HG03097 (cell line): Measurements from ENCODE around the gene MXRA8.
A peak's percentile ranks its signal among the peaks of the same experiment; 100 is the strongest.

Source experiments
- ATAC-seq: cut with Tn5 transposase; IDR thresholded peaks from one replicate; pipeline ENCODE4 v1.9.1; 2021; ENCODE audit not compliant: unreplicated experiment, low FRiP score

MXRA8 gene

DNA sequence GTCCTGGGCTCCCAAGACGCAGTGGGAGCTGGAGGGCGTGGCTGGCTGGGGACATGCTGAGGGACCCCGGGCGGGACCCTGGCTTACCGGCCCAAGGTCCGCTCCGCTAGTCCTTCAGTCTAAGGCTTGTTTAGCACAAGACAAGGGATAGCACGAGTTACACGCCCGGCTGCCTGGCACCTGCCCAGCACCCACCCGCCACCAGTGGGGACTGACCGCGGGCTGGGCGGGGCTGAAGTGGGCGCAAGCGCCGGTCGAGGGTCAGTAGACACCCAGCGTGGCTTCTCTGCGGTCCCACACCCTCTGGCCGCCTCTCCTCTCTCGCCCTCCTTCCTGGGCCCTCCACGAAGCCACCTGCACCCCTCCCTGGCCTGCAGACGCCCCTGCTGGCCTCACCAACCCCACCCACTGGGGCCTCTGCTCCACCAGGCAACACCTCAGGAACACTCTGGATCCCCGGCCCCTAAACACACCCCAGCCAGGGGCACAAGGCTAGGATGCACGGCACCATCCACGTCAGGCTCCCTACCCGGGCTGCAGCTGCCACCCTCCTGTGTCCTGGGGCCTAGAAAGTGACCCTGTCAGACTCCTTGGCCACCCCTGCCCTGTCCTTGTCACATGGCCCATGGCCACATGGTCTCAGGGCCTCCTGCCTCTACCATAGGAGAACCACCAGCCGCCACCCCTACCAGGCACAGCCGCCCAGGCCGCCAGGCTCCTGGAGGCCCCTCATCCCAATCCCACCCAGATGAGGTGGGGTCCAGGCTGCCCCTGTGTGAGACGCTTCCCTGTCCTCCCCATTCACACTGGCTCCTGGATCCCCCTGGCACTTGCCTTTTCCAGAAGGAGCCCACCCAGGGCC, 21.2 kb downstream of the MXRA8 start:
- no peak for ATAC-seq

DNA sequence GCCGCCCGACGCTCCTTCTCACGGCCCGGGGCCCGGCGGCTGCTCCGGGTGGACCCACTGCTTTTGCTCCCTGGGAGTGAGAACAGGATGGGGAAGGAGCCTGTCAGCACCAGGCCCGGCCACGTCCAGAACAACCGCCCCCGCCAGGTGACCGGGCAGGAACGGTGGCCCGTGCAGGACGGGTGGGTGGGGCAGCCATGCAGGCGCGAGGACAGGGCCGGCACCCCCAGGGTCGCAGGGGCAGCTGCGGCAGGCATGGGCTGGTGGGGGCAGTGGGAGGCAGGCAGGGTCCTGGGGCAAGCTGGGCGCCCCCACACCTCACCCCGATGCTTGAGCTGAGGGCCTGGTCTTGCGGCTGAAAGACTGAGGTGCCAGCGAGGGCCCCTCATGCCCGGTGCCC, 21.9 kb downstream of the MXRA8 start:
- ATAC-seq = no peak

DNA sequence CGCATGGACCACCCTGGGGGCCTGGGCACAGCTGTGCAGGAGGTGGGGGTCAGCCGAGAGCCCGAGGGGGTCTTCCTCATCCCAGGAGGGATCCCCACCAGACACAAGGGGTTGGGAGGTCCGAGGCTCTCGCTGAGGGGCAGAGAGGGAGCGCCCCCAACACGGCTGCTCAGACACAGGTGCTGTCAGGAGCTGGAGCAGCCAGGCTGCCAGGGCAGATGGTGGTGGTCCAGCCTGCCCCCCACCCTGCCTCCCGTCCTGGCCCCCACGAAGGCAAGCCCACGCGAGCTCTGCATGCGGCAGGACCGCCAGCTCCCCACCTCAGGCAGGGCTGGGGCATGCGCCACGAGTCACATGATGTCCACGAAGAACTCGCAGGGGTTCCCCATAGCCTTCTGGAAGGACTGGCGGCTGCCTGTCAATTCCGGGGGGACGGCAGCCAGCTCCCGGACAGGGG, 22.5 kb downstream of the MXRA8 start:
- ATAC-seq = no peak

DNA sequence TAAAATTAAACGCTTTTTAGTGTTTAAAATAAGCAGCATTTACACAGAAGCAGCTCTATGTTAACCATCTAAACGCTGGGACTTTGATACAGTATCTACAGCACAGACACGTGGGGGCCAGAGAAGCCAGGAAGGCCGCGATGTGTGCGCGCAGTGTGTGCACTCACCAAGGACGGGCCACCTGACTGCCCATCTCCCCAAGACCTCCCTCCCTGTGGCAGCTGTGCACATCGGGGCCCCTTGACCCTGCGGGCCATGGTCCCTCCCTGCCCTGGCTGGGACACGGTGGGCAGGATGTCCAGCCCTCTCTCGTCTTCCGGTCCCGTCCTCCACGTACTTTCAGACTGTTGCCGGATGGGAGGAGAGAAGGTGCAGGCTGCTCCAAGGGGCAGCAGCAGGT, 23.1 kb downstream of the MXRA8 start:
- ATAC-seq = no peak

DNA sequence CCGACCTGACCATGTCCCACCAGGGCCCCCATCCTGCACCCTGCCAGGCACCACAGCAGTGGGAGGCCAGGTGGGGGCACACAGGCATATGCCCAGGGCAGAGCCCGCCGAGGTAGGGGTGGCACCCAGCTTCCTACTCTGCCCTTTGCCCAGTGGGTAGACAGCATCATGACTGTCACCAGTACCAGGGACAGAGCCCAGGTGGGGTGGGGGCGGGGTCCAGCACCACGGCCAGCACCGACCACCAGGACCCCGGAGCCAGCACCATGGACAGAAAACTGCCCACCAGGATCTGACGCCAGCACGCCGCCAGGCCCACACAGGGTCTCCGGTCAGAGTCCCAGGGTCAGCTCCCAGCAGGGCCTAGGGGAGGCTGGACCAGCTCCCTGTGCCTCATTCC, 23.5 kb downstream of the MXRA8 start:
- no peak for ATAC-seq

DNA sequence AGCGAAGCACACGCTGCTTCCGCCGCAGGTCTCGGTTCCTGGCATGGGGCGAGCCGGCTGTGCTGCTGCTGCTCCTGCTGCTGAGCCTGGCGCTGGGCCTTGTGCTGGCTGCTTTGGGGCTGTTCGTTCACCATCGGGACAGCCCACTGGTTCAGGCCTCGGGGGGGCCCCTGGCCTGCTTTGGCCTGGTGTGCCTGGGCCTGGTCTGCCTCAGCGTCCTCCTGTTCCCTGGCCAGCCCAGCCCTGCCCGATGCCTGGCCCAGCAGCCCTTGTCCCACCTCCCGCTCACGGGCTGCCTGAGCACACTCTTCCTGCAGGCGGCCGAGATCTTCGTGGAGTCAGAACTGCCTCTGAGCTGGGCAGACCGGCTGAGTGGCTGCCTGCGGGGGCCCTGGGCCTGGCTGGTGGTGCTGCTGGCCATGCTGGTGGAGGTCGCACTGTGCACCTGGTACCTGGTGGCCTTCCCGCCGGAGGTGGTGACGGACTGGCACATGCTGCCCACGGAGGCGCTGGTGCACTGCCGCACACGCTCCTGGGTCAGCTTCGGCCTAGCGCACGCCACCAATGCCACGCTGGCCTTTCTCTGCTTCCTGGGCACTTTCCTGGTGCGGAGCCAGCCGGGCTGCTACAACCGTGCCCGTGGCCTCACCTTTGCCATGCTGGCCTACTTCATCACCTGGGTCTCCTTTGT, 24.7 kb downstream of the MXRA8 start:
- no peak for ATAC-seq

DNA sequence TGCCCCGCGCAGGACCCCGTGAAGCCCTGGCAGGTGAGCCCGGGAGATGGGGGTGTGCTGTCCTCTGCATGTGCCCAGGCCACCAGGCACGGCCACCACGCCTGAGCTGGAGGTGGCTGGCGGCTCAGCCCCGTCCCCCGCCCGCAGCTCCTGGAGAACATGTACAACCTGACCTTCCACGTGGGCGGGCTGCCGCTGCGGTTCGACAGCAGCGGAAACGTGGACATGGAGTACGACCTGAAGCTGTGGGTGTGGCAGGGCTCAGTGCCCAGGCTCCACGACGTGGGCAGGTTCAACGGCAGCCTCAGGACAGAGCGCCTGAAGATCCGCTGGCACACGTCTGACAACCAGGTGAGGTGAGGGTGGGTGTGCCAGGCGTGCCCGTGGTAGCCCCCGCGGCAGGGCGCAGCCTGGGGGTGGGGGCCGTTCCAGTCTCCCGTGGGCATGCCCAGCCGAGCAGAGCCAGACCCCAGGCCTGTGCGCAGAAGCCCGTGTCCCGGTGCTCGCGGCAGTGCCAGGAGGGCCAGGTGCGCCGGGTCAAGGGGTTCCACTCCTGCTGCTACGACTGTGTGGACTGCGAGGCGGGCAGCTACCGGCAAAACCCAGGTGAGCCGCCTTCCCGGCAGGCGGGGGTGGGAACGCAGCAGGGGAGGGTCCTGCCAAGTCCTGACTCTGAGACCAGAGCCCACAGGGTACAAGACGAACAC, 25.4 kb downstream of the MXRA8 start:
- ATAC-seq = no peak

DNA sequence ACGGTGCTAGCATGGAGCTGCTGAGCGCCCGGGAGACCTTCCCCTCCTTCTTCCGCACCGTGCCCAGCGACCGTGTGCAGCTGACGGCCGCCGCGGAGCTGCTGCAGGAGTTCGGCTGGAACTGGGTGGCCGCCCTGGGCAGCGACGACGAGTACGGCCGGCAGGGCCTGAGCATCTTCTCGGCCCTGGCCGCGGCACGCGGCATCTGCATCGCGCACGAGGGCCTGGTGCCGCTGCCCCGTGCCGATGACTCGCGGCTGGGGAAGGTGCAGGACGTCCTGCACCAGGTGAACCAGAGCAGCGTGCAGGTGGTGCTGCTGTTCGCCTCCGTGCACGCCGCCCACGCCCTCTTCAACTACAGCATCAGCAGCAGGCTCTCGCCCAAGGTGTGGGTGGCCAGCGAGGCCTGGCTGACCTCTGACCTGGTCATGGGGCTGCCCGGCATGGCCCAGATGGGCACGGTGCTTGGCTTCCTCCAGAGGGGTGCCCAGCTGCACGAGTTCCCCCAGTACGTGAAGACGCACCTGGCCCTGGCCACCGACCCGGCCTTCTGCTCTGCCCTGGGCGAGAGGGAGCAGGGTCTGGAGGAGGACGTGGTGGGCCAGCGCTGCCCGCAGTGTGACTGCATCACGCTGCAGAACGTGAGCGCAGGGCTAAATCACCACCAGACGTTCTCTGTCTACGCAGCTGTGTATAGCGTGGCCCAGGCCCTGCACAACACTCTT, 26.2 kb downstream of the MXRA8 start:
- ATAC-seq = no peak

DNA sequence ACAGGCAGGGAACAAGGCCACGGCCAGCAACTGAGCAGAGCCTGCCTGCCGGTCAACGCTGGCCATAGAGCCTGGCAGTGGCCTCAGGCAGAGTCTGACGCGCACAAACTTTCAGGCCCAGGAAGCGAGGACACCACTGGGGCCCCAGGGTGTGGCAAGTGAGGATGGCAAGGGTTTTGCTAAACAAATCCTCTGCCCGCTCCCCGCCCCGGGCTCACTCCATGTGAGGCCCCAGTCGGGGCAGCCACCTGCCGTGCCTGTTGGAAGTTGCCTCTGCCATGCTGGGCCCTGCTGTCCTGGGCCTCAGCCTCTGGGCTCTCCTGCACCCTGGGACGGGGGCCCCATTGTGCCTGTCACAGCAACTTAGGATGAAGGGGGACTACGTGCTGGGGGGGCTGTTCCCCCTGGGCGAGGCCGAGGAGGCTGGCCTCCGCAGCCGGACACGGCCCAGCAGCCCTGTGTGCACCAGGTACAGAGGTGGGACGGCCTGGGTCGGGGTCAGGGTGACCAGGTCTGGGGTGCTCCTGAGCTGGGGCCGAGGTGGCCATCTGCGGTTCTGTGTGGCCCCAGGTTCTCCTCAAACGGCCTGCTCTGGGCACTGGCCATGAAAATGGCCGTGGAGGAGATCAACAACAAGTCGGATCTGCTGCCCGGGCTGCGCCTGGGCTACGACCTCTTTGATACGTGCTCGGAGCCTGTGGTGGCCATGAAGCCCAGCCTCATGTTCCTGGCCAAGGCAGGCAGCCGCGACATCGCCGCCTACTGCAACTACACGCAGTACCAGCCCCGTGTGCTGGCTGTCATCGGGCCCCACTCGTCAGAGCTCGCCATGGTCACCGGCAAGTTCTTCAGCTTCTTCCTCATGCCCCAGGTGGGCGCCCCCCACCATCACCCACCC, 27.0 kb downstream of the MXRA8 start, which contains the start of gene TAS1R3:
TAS1R3 (plus strand) TSS at position 213 of the 898 bp plus-strand sequence; CDS start at position 279, 66 bp downstream.
- ATAC-seq = no peak

DNA sequence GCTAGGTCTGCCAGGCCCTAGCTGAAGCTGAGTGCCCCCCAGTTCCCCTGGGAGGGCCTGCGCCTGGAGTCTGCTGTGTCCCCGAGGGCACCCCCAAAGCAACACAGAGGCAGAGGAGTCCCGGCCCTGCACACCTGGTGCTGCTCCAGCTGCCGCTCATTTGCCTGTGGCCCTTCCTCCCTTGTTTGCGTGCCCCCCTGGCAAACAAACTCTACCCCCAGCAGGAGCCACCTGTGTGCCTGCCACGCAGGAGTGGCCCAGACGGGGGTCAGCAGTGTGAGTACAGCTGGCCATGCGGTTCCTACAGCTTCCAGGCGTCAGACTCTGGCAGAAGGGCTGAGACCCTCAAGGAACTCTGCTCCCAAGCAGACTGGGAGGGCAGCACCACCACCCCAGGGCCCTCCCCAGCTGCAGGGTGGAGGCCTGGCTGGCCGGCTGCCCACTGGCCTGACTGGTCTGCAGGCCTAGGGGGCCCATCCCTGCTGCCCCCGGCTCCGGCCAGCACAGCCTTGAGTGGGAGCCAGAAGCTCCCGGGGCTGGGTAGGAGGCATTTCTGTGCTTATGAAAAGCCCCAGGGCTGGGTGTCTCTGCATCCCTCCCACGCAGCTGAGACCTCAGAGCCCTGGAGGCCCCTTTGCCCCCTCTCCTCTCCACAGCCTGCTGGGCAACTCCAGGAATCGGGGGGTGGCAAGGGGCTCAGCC, 27.8 kb downstream of the MXRA8 start:
- ATAC-seq = no peak

DNA sequence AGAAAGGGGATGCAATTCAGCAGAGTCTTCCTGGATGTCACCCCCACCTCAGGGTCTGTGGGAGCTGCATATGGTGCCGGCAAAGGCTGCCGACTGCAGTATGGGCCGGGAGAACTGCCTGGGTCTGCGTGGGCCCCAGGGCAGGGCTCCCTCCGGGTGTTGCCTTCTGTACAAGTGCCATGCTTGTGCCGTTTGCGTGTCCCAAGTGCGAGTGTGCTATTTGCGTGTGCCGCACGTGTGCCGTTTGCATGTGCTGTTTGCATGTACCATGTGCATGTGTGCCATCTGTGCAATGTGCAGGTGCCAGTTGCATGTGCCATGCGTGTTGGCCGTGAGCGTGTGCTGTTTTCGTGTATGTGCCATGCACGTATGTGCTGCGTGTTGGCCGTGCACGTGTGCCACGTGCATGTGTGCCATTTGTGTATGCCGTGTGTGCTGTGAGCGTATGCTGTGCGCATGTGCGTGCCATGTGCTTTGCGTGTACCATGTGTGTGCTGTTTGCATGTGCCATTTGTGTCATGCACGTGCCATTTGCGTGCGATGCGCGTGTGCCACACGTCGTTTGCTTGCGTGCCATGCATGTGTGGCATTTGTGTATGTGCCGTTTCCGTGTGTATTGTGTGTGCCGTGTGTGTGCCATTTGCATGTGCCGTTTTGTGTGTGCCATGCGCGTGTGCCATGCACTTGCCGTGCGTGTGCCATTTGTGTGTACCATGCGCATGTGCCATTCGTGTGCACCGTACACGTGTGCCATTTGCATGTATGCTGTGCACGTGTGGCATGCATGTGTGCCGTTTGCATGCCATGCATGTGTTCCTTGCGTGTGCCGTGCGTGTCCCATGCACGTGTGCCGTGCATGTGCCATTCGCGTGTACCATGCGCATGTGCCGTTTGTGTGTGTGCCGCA, 28.8 kb downstream of the MXRA8 start:
- ATAC-seq = no peak

DNA sequence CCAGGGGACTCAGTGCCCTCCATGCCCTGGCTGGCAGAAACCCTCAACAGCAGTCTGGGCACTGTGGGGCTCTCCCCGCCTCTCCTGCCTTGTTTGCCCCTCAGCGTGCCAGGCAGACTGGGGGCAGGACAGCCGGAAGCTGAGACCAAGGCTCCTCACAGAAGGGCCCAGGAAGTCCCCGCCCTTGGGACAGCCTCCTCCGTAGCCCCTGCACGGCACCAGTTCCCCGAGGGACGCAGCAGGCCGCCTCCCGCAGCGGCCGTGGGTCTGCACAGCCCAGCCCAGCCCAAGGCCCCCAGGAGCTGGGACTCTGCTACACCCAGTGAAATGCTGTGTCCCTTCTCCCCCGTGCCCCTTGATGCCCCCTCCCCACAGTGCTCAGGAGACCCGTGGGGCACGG, 30.1 kb downstream of the MXRA8 start:
- no peak for ATAC-seq

DNA sequence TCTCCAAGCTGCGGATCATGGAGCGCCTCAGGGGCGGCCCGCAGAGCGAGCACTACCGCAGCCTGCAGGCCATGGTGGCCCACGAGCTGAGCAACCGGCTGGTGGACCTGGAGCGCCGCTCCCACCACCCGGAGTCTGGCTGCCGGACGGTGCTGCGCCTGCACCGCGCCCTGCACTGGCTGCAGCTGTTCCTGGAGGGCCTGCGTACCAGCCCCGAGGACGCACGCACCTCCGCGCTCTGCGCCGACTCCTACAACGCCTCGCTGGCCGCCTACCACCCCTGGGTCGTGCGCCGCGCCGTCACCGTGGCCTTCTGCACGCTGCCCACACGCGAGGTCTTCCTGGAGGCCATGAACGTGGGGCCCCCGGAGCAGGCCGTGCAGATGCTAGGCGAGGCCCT, 31.1 kb downstream of the MXRA8 start:
- no peak for ATAC-seq

DNA sequence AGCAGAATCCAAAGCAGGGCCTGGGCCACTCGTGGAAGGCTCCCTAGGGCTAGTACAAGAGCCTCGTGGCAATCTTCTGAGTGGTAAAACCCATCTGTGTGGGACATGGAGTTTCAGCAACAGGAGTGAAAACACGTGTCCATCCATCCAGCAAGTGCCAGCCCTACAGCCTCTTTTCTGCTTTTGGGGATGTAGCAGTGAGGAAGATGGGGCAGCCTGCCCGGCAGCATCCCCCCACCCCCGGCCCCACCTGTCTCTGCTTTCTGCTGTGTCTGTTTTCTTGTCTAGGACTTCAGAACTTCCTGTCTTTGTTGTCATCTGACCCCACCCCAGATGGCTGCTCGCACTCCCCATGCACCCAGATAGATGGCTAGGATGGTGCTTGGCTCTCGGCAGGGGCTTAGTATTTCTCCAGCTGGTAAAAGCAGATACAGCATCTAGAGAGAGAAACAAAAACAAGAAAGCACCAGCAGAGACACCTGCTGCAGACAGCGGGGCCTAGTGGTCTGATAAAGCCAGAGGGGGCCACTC, 32.2 kb downstream of the MXRA8 start:
- no peak for ATAC-seq

DNA sequence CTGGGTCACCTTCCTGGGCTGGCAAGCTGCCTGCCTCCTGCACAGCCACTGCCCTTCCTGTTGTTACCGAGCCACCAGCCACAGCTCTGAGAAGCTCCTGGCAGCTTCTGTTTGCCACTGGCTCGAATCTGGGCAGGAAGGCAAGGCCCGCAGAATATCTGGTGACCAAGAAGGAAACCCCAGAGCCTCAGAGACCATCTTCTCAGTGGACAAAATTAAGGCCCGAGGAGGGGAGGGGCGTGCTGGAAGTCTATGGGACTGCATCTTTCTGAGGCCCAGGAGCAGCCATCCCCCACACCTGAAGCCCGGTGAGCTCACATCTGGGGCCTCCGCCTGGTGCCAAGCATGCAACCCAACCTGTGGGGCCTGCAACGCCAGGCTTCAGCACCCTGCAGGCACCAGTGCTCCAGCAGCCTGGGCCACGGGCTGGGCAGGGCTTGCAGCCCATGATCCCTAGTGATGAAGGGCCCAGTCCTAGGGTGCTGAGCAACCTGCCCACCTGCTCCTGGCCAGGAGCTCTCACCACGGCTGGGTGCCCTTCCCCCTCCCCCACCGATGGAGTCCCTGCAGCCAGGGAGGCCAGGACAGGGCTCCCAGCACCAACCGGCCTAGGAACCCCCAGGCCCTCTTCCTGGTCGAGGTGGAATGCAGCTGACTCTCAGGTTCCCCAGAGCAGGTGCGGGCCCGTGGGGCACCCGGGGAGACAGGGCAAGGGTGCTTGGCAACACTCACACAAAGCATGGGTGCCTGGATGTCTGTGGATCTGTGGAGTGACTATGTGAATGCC, 32.9 kb downstream of the MXRA8 start:
- no peak for ATAC-seq

DNA sequence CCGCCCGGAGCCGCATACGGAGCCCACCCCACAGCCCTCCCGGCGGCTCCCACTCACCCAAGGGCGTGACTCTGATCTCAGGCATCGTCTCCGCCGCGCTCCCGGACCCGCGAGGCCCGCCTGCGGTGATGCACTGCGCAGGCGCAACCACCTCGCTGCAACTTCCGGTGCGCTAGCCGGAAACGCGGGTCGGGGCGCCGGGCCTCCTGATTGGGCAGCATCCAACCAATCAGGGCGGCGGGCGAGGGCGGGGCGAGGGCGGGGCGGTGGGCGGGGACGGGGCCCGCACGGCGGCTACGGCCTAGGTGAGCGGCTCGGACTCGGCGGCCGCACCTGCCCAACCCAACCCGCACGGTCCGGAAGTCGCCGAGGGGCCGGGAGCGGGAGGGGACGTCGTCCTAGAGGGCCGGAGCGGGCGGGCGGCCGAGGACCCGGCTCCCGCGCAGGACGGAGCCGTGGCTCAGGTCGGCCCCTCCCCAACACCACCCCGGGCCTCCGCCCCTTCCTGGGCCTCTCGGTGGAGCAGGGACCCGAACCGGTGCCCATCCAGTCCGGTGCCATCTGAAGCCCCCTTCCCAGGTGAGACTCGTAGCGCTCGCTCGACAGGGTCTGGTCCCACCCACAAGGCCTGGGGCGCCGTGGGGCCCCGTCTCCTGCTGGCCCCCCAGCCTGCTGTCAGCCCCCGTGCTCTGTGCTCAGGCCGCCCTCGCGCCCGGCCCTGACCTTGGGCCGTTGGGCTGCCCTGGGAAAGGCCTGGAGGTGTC, 33.6 kb downstream of the MXRA8 start, which contains the start of the genes CPTP and INTS11:
CPTP (plus strand) TSS at position 279 of the 764 bp plus-strand sequence. CDS start 2,109 bp downstream, outside the sequence.
INTS11 (minus strand) TSS at position 137 of the 764 bp plus-strand sequence; CDS start at position 85, 52 bp downstream.
- peak; percentile 52 for ATAC-seq
